Measurements from ENCODE around the gene NSUN3.

NSUN3 gene

GRCh38 chr3:94083261-94083660, 20.4 kb downstream of the NSUN3 start:
- H3K27ac ChIP-seq, result no peak overlapping the region
- no peak for DNase-seq (ENCODE audit: low spot score)
- no peak for TF ChIP-seq CTCF (IDR thresholded peaks at IDR 0.05)
- no peak overlapping the region for H3K4me3 ChIP-seq

DNA sequence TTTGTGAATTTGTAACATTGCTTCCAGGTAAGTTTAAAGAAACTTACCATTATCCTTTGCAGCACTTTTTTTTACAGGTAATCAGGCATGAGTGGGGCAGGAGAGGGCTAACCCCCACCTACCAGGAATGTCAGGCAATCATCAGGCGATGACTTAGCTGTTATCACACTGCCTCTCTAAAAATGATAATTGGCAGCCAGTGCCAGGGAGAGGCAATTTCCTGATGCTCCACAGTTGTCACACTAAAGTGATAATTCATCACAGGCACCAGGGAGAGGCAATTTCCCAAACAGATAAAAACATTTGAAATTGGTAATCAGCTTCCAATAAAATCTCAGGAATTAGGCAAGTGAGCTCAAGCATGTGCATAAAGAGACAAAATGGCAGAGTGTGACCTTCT, 26.3 kb downstream of the NSUN3 start:
- TF ChIP-seq CTCF (IDR thresholded peaks at IDR 0.05), result no peak
- Histone ChIP-seq H3K27ac (no peak overlapping the region), H3K4me3 (no peak overlapping the region)
- no peak for DNase-seq (ENCODE audit: low spot score)

DNA sequence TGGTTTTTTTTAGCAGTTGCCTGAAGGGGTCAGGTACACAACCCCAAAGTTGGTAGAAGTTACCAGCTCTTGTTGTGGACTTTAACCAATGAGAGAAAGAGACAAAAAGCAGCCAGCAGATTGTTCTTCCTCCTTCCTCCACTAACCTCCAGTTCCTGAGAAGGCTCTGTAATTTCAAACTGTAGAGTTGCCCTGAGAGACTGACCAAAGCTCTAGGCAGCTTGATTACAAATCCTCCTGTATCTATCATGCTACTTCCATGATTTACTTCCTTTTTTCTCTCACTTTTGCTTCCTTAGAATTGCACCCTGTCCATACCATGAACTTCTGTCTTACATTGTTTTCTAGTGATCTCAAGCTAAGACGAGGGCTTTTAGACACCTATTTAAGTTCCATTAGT, 29.2 kb downstream of the NSUN3 start:
- no peak for TF ChIP-seq CTCF (IDR thresholded peaks at IDR 0.05)
- DNase-seq (ENCODE audit: low spot score), result no peak
- H3K27ac ChIP-seq, result no peak overlapping the region
- no peak overlapping the region for H3K4me3 ChIP-seq

GRCh38 chr3:94093151-94093550, 30.3 kb downstream of the NSUN3 start:
- H3K27ac ChIP-seq, result no peak overlapping the region
- TF ChIP-seq CTCF (IDR thresholded peaks at IDR 0.05), result no peak

DNA sequence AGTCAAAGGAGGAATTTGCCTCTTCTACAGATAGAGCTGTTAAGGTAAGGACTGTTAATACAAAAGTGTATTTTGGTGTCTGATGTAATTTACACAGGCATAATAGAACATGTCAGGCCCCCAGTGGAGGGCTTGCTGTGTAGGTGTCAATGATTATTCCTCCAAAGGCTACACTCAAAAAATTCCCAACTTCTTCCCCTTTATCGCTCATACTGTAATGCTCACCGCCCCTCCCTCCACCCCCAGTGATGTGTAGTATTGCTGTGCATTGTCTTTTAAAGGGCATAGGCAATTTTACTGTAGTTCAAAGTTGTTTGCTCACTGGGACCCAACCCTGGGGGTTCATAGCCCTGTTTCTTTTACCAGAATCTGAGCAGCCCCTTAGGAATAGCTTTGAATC, 32.2 kb downstream of the NSUN3 start:
- no peak for DNase-seq (ENCODE audit: low spot score)
- Histone ChIP-seq H3K4me3 (no peak overlapping the region), H3K27ac (no peak overlapping the region)
- no peak for TF ChIP-seq CTCF (IDR thresholded peaks at IDR 0.05)

More at GRCh38 chr3:94093151-94093550, 30.3 kb downstream of the NSUN3 start:
- DNase-seq (ENCODE audit: low spot score), result no peak
- no peak overlapping the region for H3K4me3 ChIP-seq

DNA sequence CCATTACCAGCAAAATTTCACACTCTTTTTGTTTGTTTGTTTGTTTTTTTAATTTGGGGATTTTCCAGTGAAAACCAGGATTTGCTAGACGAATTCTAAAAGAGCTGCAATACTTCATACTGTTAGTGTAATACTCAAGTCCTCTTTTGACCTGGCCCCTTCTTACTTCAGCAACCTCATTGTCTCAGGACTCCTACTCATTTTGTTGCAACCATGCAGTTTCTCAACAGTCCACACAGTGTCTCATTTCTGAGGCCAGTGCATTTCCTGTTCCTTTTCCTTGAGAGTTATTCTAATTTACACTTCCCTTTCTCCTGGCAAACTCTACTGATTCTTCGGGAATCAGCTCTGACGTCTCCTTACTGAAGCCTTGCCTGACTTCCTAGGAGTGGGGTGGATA, 35.6 kb downstream of the NSUN3 start:
- TF ChIP-seq CTCF (IDR thresholded peaks at IDR 0.05), result no peak
- no peak for DNase-seq (ENCODE audit: low spot score)
- Histone ChIP-seq H3K27ac (no peak overlapping the region), H3K4me3 (no peak overlapping the region)

DNA sequence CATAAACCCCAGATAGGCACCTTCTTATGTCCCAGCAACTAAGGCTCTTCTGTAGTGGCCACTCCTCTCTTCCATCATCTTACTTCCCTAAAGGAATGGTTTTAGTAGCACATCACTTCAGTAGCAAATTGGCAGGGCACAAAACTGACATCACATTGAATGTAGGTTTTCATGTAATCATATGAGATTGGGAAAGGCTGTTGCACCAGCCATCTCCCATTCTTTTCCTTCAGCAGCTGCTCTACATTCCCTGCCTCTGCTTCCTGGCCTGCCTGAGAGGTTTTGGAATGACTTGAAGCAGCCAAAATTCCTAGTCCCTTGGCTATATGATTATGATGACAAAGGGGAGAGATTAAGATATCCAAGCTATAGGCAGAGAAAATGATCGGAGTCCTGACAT, 36.5 kb downstream of the NSUN3 start:
- TF ChIP-seq CTCF (IDR thresholded peaks at IDR 0.05), result no peak
- H3K27ac ChIP-seq, result no peak overlapping the region
- DNase-seq (ENCODE audit: low spot score), result no peak
- no peak overlapping the region for H3K4me3 ChIP-seq

Measured in coronary artery (tissue), 2 donors.